GM12892 (cell line): Measurements from ENCODE around the gene ZNF653.
A peak's percentile ranks its signal among the peaks of the same experiment; 100 is the strongest.

Source experiments
- DNase-seq: peaks from one replicate; pipeline ENCODE4 v3.0.0; 2011; ENCODE audit not compliant: insufficient read length
- FAIRE-seq: peaks from 2 replicates; lab custom pipeline; 2011; peaks lifted over from hg19 to GRCh38; lab: Jason Lieb, UNC
- POLR2A ChIP-seq: IDR thresholded peaks from 2 replicates; pipeline ENCODE4 v1.6.1; 2011; ENCODE audit warnings: low read depth, low read length, control low read depth
- POLR2AphosphoS5 ChIP-seq: IDR thresholded peaks from 2 replicates; pipeline ENCODE4 v1.6.1; 2011; ENCODE audit warnings: low read depth, low read length, control low read depth
- TAF1 ChIP-seq: IDR thresholded peaks from 2 replicates; pipeline ENCODE4 v1.6.1; 2011; ENCODE audit warnings: low read depth, mild to moderate bottlenecking, control low read depth, low read length, borderline replicate concordance

Gene ZNF653

DNA sequence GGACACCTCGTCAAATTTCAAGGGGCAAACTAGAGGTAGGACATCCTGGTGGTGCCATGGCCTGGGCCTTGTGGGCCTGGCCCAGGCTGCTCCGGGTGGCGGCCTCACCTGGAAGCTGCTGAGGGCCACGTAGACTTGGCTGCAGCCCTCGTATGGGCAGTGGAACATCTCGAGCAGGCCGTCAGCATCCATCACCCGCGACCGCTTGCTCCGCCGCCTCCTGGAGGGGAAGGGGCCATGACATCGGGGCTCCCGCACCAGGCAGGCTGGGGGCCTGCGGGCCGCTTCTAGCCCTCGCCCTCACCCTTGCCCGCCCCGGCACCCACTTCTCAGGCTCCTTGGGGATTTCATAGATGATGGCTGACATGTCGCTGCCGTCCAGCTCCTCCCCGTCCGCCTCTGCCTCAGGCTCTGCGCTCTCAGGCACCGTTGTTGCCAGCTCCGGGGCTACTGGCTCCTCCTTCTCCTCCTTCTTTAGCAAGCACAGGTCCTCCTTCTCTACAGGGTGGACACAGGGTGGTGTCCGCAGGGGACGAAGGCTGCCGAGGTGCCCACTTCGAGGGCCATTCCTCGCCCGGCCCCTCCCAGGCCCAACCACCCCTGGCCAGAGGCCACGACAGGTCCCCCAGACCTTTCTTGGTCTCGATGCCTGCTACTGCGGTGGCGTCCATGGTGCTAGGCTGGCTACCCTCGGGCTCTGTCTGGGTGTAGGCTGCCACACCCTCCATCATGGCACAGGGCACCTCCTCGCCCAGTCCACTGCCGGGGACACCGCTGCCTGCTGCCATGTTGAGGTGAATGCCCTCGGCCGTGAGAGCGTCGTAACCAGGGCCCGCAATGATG is 18.8 kb downstream of the ZNF653 start:
- FAIRE-seq (no peak), DNase-seq (peak; percentile 15)
- TF ChIP-seq POLR2A (no peak), POLR2AphosphoS5 (no peak), TAF1 (no peak)

DNA sequence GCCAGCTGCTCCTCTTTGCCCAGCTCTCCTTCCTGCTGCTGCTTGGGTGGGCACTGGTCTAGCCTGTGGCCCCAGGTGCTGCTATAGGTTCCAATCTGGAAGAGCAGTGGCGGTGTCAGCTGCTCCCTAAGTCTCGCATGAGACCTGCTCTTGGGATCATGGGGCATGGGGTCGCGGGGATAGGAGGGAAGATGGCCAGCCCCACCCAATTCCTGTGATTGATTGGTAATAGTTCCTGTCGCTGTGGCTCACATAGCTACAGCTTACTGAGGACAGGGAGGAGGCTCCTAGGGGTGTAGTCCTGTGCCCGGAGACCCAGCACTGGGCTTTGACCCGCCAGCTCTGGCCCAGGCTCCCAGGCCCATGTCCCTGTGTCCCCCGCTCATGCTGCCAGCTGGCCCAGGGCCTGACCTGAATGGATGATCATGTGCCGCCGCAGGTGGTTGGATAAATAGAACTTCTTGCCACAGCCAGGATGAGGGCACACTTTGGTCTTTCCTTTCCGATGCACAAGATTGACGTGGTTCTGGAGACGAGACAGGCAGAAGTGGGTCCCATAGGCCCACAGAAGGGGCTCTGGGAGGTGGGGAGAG is 20.3 kb downstream of the ZNF653 start:
- FAIRE-seq (no peak), DNase-seq (peak; percentile 12)
- TF ChIP-seq POLR2A: no peak
- no peak for TF ChIP-seq POLR2AphosphoS5
- no peak for TF ChIP-seq TAF1

DNA sequence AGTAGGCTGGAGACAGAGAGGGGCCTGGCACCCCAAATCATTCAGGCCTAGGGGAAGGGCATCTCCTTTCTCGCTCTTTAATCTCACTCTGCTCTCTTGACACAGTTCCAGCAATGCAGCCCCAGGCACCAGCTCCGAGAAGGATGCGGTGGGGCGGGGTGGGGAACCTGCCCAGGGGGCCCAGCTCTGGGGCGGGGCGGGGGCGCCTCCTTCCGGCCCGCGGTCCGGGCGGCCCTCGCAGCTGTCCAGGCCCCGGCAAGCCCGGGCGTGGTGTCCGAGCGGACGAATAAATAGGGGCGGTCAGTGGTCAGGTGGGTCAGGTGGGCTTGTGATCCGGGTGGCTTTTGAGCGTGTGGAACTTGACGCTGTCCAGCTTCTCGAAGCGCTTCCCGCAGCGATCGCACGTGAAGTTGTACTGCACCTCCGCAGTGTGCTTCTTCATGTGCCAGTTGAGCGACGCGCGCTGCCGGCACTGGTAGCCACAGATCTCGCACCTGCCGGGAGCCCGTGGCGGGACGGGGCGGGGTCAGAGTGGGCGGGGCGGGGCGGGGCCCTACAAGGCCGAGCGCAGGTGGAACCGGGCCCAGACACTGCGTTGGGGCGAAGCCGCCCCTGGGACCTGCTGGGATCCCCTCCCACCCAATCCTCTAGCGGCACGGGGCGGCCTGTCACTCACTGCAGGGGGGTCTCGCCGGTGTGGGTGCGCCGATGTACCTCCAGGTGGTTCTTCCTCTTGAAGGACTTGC is 22.1 kb downstream of the ZNF653 start:
- peak; percentile 18 for DNase-seq
- no peak for FAIRE-seq
- TF ChIP-seq TAF1 (no peak), POLR2AphosphoS5 (no peak), POLR2A (no peak)

DNA sequence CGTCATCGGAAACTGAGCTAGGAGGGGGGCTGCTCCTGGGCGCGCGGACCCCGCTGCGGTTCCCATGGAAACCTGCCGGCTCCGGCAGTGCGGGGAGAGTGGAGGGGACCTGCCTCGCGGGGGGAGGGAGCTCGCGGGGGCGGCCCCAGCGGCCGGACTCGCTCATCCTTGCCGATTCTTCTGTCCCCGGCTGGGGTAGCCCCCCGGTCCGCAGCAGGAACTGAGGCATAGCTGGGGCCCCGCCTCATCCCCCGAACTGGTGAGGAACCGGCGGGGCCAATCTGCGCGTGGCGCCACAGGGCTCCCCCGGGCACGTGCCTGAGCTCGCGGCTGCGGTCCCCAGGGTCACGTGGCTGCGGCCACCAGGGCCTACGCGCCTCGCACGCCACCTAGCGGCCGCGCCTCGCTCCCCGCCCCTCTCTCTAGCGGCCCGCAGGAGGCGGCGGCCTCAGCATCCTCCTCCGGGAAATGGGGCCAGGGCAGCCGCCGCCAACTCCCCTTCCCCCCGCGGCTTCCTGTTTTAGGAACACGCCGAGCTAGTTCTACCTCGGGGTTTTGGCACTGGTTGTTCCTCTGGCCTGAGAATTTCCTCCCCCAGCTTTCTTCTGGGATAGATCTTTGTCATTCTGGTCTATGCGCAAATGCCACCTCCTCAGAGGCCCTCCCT is 23.1 kb downstream of the ZNF653 start:
- FAIRE-seq (peak; percentile 99), DNase-seq (peak; percentile 98)
- no peak for TF ChIP-seq TAF1
- TF ChIP-seq POLR2AphosphoS5: no peak
- no peak; the same call in 1 of the 2 replicates for TF ChIP-seq POLR2A

DNA sequence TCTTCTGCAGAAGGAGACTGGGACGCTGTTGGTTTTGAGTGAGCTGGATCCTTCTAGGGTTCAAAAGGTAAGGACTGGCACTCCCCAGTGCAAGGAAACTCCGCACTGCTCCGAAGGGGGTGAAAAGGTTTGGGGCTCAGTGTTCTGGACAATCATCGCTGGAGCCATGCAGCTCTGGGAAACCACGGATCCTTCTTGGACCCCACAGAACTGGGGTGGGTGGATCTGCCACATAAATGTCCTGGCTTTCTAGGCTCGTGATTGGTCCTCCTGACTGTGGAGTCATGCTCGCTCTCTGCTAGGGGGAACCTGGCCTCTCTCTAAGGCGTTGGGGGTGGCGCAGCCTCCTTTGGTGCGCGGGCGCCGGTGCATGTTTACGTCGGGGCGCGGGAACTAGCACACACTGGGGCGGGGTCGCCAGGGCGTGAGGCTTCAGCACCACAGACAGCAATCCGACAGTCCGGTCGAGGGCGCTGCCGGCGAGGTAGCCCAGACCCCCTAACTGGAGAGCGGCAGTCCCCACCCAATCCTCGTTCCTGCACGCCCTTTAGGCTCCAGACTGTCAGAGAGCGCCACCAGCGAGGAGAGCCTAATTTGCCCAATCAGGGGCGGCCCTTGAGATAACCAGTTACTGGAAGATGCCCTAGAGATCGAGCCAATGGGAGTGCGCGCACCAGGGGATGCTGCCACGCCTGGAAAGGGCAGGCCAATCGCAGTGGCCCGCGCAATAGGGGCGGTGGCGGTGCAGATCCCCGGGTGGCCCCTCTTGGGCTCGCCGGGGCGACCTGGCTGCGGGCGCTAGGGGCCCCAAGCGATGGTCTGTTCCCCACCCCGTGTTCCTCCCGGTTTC is 23.9 kb downstream of the ZNF653 start:
- FAIRE-seq: no peak
- DNase-seq: peak; percentile 88
- TF ChIP-seq TAF1 (no peak), POLR2A (0 out of 2 replicates have a peak, but pooled peaks have one; percentile 9)

- no peak for FAIRE-seq
- TF ChIP-seq POLR2A: no peak
- no peak for TF ChIP-seq POLR2AphosphoS5
- TF ChIP-seq TAF1: no peak
- DNase-seq: peak; percentile 17
Measured at GRCh38 chr19:11480715-11481533, 24.7 kb downstream of the ZNF653 start, which contains the start of gene ELAVL3. Gene ELAVL3, minus strand, starts transcription at chr19:11481046. Its CDS starts 438 bp downstream, at chr19:11480608.

GRCh38 chr19:11479898-11480714 is 25.5 kb downstream of the ZNF653 start:
- FAIRE-seq (no peak), DNase-seq (peak; percentile 27)
- no peak for TF ChIP-seq TAF1
- no peak for TF ChIP-seq POLR2AphosphoS5
- no peak for TF ChIP-seq POLR2A

- no peak for FAIRE-seq
- no peak for TF ChIP-seq TAF1
- no peak for TF ChIP-seq POLR2A
- TF ChIP-seq POLR2AphosphoS5: no peak
- peak; percentile 16 for DNase-seq
Measured at GRCh38 chr19:11479090-11479897, 26.3 kb downstream of the ZNF653 start.
